GM18505 (cell line): ENCODE data around the gene NAV2.
"Not testable (repeated sequence)": the region's sequence is repeated elsewhere in the genome, so short reads cannot be mapped to it uniquely, and the experiment has no call there.

Experiments used
- ATAC-seq: cut with Tn5 transposase; IDR thresholded peaks from one replicate; pipeline ENCODE4 v1.9.1; 2021; ENCODE audit not compliant: unreplicated experiment
- POLR2A ChIP-seq: IDR thresholded peaks from 4 replicates; pipeline ENCODE4 v1.6.1; 2011; ENCODE audit warnings: borderline replicate concordance; ENCODE audit not compliant: insufficient read depth, insufficient read length; ENCODE audit errors: extremely low read depth

Gene NAV2

DNA sequence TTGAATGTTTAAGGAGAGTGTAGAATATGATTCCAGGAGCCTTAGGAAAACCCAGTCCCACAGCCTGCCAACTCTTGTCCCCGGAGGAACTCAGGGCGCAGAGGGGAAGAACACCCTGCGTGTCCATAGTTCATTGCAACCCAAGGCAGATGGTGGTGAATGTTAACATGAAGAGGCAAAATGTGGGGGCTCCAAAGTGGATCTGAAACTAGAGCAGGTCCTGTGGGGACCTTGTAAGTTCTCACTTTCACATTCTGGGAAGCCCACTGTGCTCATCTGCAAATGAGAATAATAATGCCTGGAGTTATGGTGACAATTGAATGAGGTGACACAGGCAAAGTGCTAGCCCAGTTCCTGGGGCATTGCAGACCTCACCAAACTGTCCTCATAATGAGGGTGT lies 246.6 kb downstream of the NAV2 start:
- ATAC-seq, result no peak
- TF ChIP-seq POLR2A, result no peak

GRCh38 chr11:19959648-19960059 lies 247.0 kb downstream of the NAV2 start:
- no peak for TF ChIP-seq POLR2A
- no peak for ATAC-seq

DNA sequence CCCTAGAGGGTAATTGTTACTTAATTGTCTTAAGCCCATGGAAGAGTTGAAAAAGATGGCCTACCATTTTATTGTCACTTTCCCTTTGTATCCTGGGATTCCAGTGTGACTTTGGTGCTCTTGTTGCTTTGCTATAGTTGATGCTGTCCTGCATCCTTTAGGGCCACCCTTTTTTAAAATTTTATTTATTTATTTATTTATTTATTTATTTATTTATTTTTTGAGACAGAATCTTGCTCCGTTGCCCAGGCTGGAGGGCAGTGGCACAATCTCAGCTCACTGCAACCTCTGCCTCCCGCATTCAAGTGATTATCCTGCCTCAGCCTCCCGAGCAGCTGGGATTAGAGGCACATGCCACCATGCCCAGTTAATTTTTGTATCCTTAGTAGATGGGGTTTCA lies 247.8 kb downstream of the NAV2 start:
- ATAC-seq, result not testable (repeated sequence)

DNA sequence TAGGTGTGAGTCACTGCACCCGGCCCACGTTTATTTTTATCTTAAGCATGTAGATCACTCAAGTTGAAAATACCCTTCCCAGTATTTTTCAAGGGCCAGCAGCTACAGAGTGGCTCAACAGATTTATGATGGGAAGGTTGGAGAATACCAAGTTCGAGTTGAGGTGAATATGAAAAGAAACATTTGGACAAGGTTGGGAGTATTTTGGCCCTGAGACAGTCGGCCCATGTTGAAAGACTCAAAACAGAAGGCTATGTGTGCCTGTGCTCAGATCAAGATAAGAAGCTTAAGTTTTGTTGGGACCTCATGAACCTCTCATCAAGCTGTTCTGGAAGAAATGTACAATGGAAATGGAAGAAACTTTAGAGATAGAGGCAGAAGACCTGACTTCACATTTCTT lies 248.6 kb downstream of the NAV2 start:
- no peak for ATAC-seq
- TF ChIP-seq POLR2A, result no peak

- no peak for TF ChIP-seq POLR2A
- ATAC-seq, result no peak
These were observed 249.6 kb downstream of the NAV2 start for GRCh38 chr11:19962053-19962800.

GRCh38 chr11:19962801-19963175 lies 250.2 kb downstream of the NAV2 start:
- ATAC-seq, result no peak
- TF ChIP-seq POLR2A, result no peak

GRCh38 chr11:19963697-19964387 lies 251.2 kb downstream of the NAV2 start:
- no peak for ATAC-seq
- no peak for TF ChIP-seq POLR2A

- TF ChIP-seq POLR2A, result no peak
- ATAC-seq, result no peak
These were observed 253.8 kb downstream of the NAV2 start for GRCh38 chr11:19966441-19966840.

- no peak for TF ChIP-seq POLR2A
- ATAC-seq, result no peak
These were observed 254.3 kb downstream of the NAV2 start for GRCh38 chr11:19966927-19967326.

- ATAC-seq, result no peak
- no peak for TF ChIP-seq POLR2A
These were observed 255.2 kb downstream of the NAV2 start for GRCh38 chr11:19967787-19968186.

- TF ChIP-seq POLR2A, result no peak
- no peak for ATAC-seq
These were observed 256.2 kb downstream of the NAV2 start for GRCh38 chr11:19968860-19969259.

DNA sequence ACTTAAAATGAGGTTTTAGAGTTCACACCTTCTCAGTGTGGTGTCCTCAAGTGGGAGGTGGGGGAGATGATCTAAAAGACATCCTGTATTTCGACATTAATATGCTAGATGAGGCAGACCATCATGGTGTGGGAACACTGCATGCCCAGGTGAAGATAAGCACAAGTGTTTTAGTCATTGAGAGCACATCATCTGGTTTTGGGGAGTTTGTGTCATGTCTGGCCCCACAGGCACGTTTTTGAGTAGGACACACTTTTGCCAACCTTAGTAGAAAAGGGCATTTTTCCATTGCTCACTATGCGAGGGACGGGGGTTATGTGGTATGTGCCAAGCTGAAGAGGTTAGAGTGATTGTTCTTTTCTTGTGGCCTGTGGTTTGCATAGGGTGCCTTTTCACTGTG lies 258.3 kb downstream of the NAV2 start:
- ATAC-seq, result no peak
- TF ChIP-seq POLR2A, result no peak

DNA sequence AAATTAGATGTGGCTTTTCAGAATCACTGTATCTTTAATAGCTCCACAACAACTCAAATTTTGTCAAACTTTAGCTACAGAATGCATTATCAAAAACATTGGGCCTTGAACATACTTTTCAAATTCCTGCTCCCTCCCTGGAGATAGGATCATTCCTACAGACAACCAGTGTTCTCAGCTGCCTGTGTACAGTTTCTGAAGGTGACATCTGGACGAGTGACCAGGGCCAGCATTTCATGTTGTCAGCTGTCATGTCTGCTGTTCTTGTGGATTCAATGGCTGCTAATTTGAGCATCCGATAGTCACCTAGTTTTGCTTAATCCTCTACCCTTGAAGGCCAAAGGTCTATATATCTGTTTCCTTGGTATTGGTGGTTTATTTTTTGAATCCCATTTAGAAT lies 259.5 kb downstream of the NAV2 start:
- no peak for ATAC-seq
- no peak for TF ChIP-seq POLR2A

GRCh38 chr11:19972651-19973050 lies 260.0 kb downstream of the NAV2 start:
- no peak for TF ChIP-seq POLR2A
- ATAC-seq, result no peak
